Brain microvascular endothelial cell (primary cell): ENCODE data around the gene KCNAB1.
A peak's percentile ranks its signal among the peaks of the same experiment; 100 is the strongest.

Experiments
- DNase-seq: peaks from one replicate; pipeline ENCODE4 v3.0.0-alpha.2; 2020
- H3K27ac ChIP-seq: fragments of 250-450 bp; sonication (Bioruptor Pico); 2 replicates; pipeline ENCODE4 v1.5.1; 2020; ENCODE audit warnings: mild to moderate bottlenecking, moderate library complexity
- H3K27me3 ChIP-seq: fragments of 250-450 bp; sonication (Bioruptor Pico); replicated peaks from 2 replicates; pipeline ENCODE4 v1.5.1; 2020; ENCODE audit warnings: mild to moderate bottlenecking
- H3K36me3 ChIP-seq: fragments of 250-450 bp; sonication (Bioruptor Pico); replicated peaks from 2 replicates; pipeline ENCODE4 v1.5.1; 2020; ENCODE audit warnings: mild to moderate bottlenecking
- H3K4me3 ChIP-seq: 2 replicates; pipeline ENCODE4 v1.5.1; 2011; ENCODE audit warnings: low read depth, mild to moderate bottlenecking, control low read depth, low read length, moderate library complexity
- in situ Hi-C: cut with HindIII; loops from 2 replicates; pipeline ENCODE4 v1.10.0; 2017; ENCODE audit warnings: low sequenced_read_pairs, low pct_ligation_motif_present
- TF ChIP-seq, protein P1 (sequence below): IDR thresholded peaks from 2 replicates; pipeline ENCODE4 v1.5.1; 2011; ENCODE audit warnings: low read depth, mild to moderate bottlenecking, moderate library complexity, low read length, control low read depth, inconsistent platforms; ENCODE audit errors: missing control alignments

KCNAB1 gene

GRCh38 chr3:156576651-156577348 is 456.4 kb downstream of the KCNAB1 start:
- Histone ChIP-seq H3K36me3 (no peaks in the 10 kb centered on the region), H3K27me3 (no peaks in the 10 kb centered on the region), H3K27ac (no peak overlapping the region), H3K4me3 (no peak overlapping the region)
- TF ChIP-seq, protein P1, sequence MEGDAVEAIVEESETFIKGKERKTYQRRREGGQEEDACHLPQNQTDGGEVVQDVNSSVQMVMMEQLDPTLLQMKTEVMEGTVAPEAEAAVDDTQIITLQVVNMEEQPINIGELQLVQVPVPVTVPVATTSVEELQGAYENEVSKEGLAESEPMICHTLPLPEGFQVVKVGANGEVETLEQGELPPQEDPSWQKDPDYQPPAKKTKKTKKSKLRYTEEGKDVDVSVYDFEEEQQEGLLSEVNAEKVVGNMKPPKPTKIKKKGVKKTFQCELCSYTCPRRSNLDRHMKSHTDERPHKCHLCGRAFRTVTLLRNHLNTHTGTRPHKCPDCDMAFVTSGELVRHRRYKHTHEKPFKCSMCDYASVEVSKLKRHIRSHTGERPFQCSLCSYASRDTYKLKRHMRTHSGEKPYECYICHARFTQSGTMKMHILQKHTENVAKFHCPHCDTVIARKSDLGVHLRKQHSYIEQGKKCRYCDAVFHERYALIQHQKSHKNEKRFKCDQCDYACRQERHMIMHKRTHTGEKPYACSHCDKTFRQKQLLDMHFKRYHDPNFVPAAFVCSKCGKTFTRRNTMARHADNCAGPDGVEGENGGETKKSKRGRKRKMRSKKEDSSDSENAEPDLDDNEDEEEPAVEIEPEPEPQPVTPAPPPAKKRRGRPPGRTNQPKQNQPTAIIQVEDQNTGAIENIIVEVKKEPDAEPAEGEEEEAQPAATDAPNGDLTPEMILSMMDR, result peak; percentile 9
- in situ Hi-C loops, result no loop called here
- DNase-seq, result no peak

DNA sequence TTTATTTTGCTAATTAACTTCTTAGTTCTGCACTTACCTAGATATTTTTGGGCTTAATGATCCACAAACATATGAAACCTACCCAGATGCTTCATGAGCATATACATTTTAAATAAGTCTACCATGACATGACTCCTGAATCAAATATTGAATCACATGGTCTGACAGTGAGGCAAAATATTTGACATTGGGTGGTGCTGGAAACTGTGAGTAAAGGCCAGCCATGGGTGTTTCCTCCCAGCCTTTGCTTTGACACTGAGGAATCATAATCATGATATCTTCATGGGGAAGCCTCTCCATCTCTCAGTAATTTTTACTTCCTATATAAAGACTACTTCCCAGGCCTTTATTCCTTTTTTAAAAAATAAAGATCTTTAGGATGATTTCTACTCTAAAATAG is 457.4 kb downstream of the KCNAB1 start:
- Histone ChIP-seq H3K27me3 (no peaks in the 10 kb centered on the region), H3K27ac (no peak overlapping the region), H3K36me3 (no peaks in the 10 kb centered on the region), H3K4me3 (no peak overlapping the region)
- in situ Hi-C loops, result no loop called here
- TF ChIP-seq, protein P1, result no peak
- peak; percentile 29 for DNase-seq

- DNase-seq, result no peak
- Histone ChIP-seq H3K27me3 (no peaks in the 10 kb centered on the region), H3K4me3 (no peak overlapping the region), H3K27ac (no peak overlapping the region), H3K36me3 (no peaks in the 10 kb centered on the region)
- in situ Hi-C loops, result no loop called here
- TF ChIP-seq, protein P1, result no peak
These were observed 459.1 kb downstream of the KCNAB1 start for GRCh38 chr3:156579427-156579851.

GRCh38 chr3:156581033-156581432 is 460.7 kb downstream of the KCNAB1 start:
- Histone ChIP-seq H3K36me3 (no peaks in the 10 kb centered on the region), H3K27ac (no peak overlapping the region), H3K27me3 (no peaks in the 10 kb centered on the region), H3K4me3 (no peak overlapping the region)
- no peak for DNase-seq
- in situ Hi-C loops, result no loop called here
- TF ChIP-seq, protein P1, result no peak

DNA sequence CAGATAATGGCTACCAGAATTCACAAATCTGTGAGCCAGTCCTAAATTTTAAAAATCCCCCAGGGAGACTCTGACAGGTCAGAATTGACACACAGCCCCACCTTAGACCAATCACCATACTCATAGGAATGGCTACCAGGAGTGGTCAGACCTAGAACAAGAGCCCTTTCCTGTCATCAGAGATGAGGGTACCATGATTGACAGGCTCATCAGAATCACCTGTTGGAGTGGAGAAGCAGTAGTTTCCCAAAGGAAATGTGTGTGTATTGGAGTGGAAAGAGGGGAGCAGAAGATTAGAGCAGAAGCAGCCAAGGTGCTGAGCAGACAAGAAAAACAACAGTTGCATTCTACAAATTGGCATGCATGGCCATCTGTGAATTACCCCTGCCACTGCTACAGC is 461.6 kb downstream of the KCNAB1 start:
- no peak overlapping the region for H3K4me3 ChIP-seq
- H3K36me3 ChIP-seq, result no peaks in the 10 kb centered on the region
- no peaks in the 10 kb centered on the region for H3K27me3 ChIP-seq
- no peak for DNase-seq
- no peak overlapping the region for H3K27ac ChIP-seq
- in situ Hi-C loops, result no loop called here
- TF ChIP-seq, protein P1, result no peak
